GM12892 (cell line): ENCODE measurements around the gene ZP4.
"Not testable (repeated sequence)": the region's sequence is repeated elsewhere in the genome, so short reads cannot be mapped to it uniquely, and the experiment has no call there.

Experiments used
- POLR2A ChIP-seq: IDR thresholded peaks from 2 replicates; pipeline ENCODE4 v1.6.1; 2011; ENCODE audit warnings: low read depth, low read length, control low read depth
- TAF1 ChIP-seq: IDR thresholded peaks from 2 replicates; pipeline ENCODE4 v1.6.1; 2011; ENCODE audit warnings: low read depth, mild to moderate bottlenecking, control low read depth, low read length, borderline replicate concordance

DNA sequence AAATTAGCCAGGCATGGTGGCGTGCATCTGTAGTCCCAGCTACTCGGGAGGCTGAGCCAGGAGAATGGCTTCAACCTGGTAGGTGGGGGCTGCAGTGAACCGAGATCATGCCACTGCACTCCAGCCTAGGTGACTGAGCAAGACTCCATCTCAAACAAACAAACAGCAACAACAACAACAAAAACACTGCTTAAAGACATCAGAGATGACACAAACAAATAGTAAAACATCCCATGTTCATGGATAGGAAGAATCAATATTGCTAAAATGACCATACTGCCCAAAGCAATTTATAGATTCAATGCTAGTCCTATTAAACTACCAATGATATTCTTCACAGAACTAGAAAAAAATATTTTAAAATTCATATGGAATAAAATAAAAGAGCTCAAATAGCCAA is 47.2 kb downstream of the ZP4 start:
- not testable (repeated sequence) for TF ChIP-seq POLR2A, TAF1
